MCF 10A (cell line): ENCODE results near the gene MOBP. TPM values are rescaled to one million over a fixed set of nuclear protein-coding genes. Genes with fewer than 3 reads are reported as not detected.

ENCODE experiments used
- BruUV-seq: library from RNA; stranded (reverse); fragments of 400-500 nt; replicated peaks from 2 replicates; lab custom pipeline; 2021; lab: Mats Ljungman, UMichigan
- CTCF ChIA-PET: fragments of 300-600 bp; sonication (Branson Sonifier 250); formaldehyde crosslinking; extraction: SDS; loops from one replicate; lab custom pipeline; 2021; ENCODE audit warnings: antibody characterized with exemption, inconsistent platforms; lab: Yijun Ruan, JAX
- POLR2A ChIA-PET: fragments of 300-600, 350-650 bp; sonication (Branson Sonifier 250); formaldehyde crosslinking; extraction: SDS; loops from one replicate; lab custom pipeline; 2020; ENCODE audit warnings: antibody characterized with exemption, inconsistent platforms; lab: Yijun Ruan, JAX
- DNase-seq: peaks from one replicate; pipeline ENCODE4 v3.0.0-alpha.2; 2018; ENCODE audit not compliant: unreplicated experiment
- H3K27ac Mint-ChIP-seq: one replicate; pipeline ENCODE4 v1.8.0; 2022; ENCODE audit warnings: mild to moderate bottlenecking, low read depth, mixed read lengths; ENCODE audit not compliant: unreplicated experiment
- H3K27me3 Mint-ChIP-seq: one replicate; pipeline ENCODE4 v1.8.0; 2022; ENCODE audit warnings: mixed read lengths; ENCODE audit not compliant: insufficient read depth, unreplicated experiment
- H3K36me3 Mint-ChIP-seq: one replicate; pipeline ENCODE4 v1.8.0; 2022; ENCODE audit warnings: mild to moderate bottlenecking, moderate library complexity, mixed read lengths; ENCODE audit not compliant: insufficient read depth, unreplicated experiment
- H3K4me1 Mint-ChIP-seq: one replicate; pipeline ENCODE4 v1.8.0; 2022; ENCODE audit warnings: mixed read lengths; ENCODE audit not compliant: insufficient read depth, unreplicated experiment
- H3K4me3 Mint-ChIP-seq: one replicate; pipeline ENCODE4 v1.8.0; 2022; ENCODE audit warnings: mild to moderate bottlenecking, moderate library complexity, mixed read lengths; ENCODE audit not compliant: unreplicated experiment
- H3K9me3 Mint-ChIP-seq: one replicate; pipeline ENCODE4 v1.8.0; 2022; ENCODE audit warnings: mixed read lengths; ENCODE audit not compliant: unreplicated experiment
- CTCF ChIP-seq: fragments of 200-600 bp; IDR thresholded peaks from one replicate; pipeline ENCODE4 v1.8.0; 2022; ENCODE audit warnings: antibody characterized with exemption, mild to moderate bottlenecking; ENCODE audit not compliant: unreplicated experiment
- intact Hi-C: fragments of 100-400 bp; cut with micrococcal nuclease; formaldehyde crosslinking; loops from 2 replicates; pipeline ENCODE4 v1.14.1; 2022
- total RNA-seq: library from RNA; stranded (reverse); gene quantifications from 2 replicates; pipeline ENCODE4 v1.2.3, GENCODE V29; 2022

MOBP gene
- total RNA-seq, 1 experiment from 2014 or later: 0.21 TPM

- intact Hi-C loops: no loop called here
- POLR2A ChIA-PET: interaction anchor here (1.4 kb wide), 1 partner anchor 9 kb away, joined by 3 read pairs; no protein-coding TSS in a partner anchor
- no peaks in the 10 kb centered on the region for H3K4me1 Mint-ChIP-seq
- no peaks in the 10 kb centered on the region for H3K36me3 Mint-ChIP-seq
- DNase-seq: no peak
- CTCF ChIA-PET: interaction anchor here (0.6 to 3.8 kb wide), 3 partner anchors 24 to 311 kb away, joined by 3 to 22 read pairs (median 17); no protein-coding TSS in a partner anchor
- no TSS peak for BruUV-seq
- H3K27me3 Mint-ChIP-seq: no peaks in the 10 kb centered on the region
- H3K9me3 Mint-ChIP-seq: no peaks in the 10 kb centered on the region
- no peak overlapping the region for H3K27ac Mint-ChIP-seq
- TF ChIP-seq CTCF: no peak
- no peak overlapping the region for H3K4me3 Mint-ChIP-seq
Observed at GRCh38 chr3:39423436-39423970, 44.0 kb upstream of the MOBP start.

- BruUV-seq: no TSS peak
- no peaks in the 10 kb centered on the region for H3K27me3 Mint-ChIP-seq
- CTCF ChIA-PET: interaction anchor here (0.5 to 3.8 kb wide), 8 partner anchors 10 to 73 kb away, joined by 3 to 18 read pairs (median 5); no protein-coding TSS in a partner anchor
Observed at GRCh38 chr3:39426312-39426711, 41.2 kb upstream of the MOBP start.

DNA sequence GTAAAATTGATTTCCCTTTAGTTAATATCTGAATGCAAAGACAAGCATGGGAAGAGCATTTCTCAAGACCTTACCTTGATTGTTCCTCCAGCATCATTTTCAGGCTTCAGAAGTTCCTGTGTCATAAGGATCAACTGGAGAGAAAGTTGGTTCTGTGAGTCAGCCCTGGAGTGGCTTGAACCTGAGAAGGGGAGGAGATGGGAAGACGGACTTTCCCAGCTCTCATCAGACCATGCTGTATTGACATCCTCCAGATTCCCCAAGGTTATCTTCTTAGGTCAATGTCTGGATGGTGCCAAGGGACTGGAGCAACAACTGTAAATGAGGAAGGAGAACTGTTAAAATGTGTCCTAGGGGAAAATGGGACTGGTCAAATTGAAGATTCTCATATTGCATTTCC, 40.0 kb upstream of the MOBP start:
- intact Hi-C loops: no loop called here
- no TSS peak for BruUV-seq
- no peaks in the 10 kb centered on the region for H3K4me1 Mint-ChIP-seq
- H3K27me3 Mint-ChIP-seq: no peaks in the 10 kb centered on the region
- DNase-seq: no peak
- no peak for TF ChIP-seq CTCF
- no peaks in the 10 kb centered on the region for H3K9me3 Mint-ChIP-seq
- H3K36me3 Mint-ChIP-seq: no peaks in the 10 kb centered on the region
- POLR2A ChIA-PET: interaction anchor here (1.7 kb wide), 1 partner anchor 11 kb away, joined by 5 read pairs; no protein-coding TSS in a partner anchor
- H3K27ac Mint-ChIP-seq: no peak overlapping the region
- no peak overlapping the region for H3K4me3 Mint-ChIP-seq
- CTCF ChIA-PET: interaction anchor here (1.2 to 3.8 kb wide), 3 partner anchors 20 to 71 kb away, joined by 5 to 18 read pairs (median 6); no protein-coding TSS in a partner anchor

More at GRCh38 chr3:39426312-39426711, 41.2 kb upstream of the MOBP start:
- Mint-ChIP-seq H3K4me1 (no peaks in the 10 kb centered on the region), H3K36me3 (no peaks in the 10 kb centered on the region), H3K9me3 (no peaks in the 10 kb centered on the region), H3K27ac (no peak overlapping the region), H3K4me3 (no peak overlapping the region)
- POLR2A ChIA-PET: interaction anchor here (1.7 kb wide), 1 partner anchor 9 kb away, joined by 5 read pairs; no protein-coding TSS in a partner anchor
- no peak for DNase-seq
- no peak for TF ChIP-seq CTCF
- intact Hi-C loops: no loop called here

- no TSS peak for BruUV-seq
- intact Hi-C loops: no loop called here
- Mint-ChIP-seq H3K36me3 (no peaks in the 10 kb centered on the region), H3K27ac (no peak overlapping the region), H3K4me1 (peaks cover 2% of the 10 kb centered on the region), H3K4me3 (no peak overlapping the region), H3K9me3 (no peaks in the 10 kb centered on the region), H3K27me3 (no peaks in the 10 kb centered on the region)
- ChIA-PET CTCF (interaction anchor here (3.8 kb wide), 1 partner anchor 18 kb away, joined by 18 read pairs; no protein-coding TSS in a partner anchor), POLR2A (interaction anchor here (0.6 kb wide), 1 partner anchor 13 kb away, joined by 4 read pairs; no protein-coding TSS in a partner anchor)
- no peak for TF ChIP-seq CTCF
- no peak for DNase-seq
Observed at GRCh38 chr3:39428745-39429201, 38.7 kb upstream of the MOBP start.
